ENCODE results near the gene NFKBIE.

The NFKBIE gene

DNA sequence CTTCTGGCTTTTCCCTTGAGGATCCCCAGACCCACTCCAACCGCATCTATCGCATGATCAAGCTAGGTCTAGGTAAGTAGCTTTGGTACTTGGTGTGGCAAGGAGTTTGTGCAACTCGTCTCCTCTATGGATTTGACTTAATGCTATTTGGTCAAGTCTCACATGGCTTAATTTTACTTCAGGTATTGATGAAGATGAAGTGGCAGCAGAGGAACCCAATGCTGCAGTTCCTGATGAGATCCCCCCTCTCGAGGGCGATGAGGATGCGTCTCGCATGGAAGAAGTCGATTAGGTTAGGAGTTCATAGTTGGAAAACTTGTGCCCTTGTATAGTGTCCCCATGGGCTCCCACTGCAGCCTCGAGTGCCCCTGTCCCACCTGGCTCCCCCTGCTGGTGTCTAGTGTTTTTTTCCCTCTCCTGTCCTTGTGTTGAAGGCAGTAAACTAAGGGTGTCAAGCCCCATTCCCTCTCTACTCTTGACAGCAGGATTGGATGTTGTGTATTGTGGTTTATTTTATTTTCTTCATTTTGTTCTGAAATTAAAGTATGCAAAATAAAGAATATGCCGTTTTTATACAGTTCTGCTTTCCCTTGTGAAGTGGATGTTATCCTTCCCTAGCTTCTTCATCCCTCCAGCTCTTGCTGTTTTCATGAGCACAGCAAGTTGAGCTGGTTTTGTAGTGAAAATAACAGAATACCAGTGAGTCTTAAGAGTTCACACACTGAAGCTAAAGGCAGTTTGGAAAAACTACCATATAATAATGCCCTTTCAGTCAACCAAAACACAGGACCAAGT lies 11.8 kb downstream of the NFKBIE start:
- H3K4ac ChIP-seq (ENCODE audit: low read depth, low read length) = no peak overlapping the region
- no peak overlapping the region for H3K18ac ChIP-seq (ENCODE audit: low read length)
- no CpG with 5 or more reads among the region's 10 CpGs for WGBS (ENCODE audit: extremely low coverage, insufficient coverage, low lambda C conversion rate)
- H4K8ac ChIP-seq (ENCODE audit: low read depth, low read length) = no peak overlapping the region
- no peaks in the 10 kb centered on the region for H3K27me3 ChIP-seq (ENCODE audit: insufficient read depth, low read length, poor library complexity)
- H3K23ac ChIP-seq (ENCODE audit: low read length) = no peak overlapping the region
- peaks cover 17% of the 10 kb centered on the region for H3K79me1 ChIP-seq (ENCODE audit: low read length)
- H4K5ac ChIP-seq (ENCODE audit: low read length) = no peak overlapping the region
- peaks cover 37% of the 10 kb centered on the region for H3K79me2 ChIP-seq (ENCODE audit: control insufficient read depth, insufficient read depth, low read length)
- no peak overlapping the region for H3K27ac ChIP-seq (ENCODE audit: low read depth, low read length)
- H3K4me3 ChIP-seq (ENCODE audit: low read length) = no peak overlapping the region
- H2AK5ac ChIP-seq (ENCODE audit: low read length) = no peak overlapping the region
- DNase-seq = peak; percentile 68
- H2BK15ac ChIP-seq (replicated peaks; ENCODE audit: low read depth) = no peak overlapping the region
- no peak overlapping the region for H2BK5ac ChIP-seq (ENCODE audit: low read length)
- H2BK120ac ChIP-seq (ENCODE audit: low read depth, low read length) = no peak overlapping the region
- no peak overlapping the region for H3K4me2 ChIP-seq (ENCODE audit: low read length)
- H3K9ac ChIP-seq (ENCODE audit: low read length) = no peak overlapping the region
- H3K4me1 ChIP-seq (ENCODE audit: control insufficient read depth, low read depth, low read length) = peaks cover 6% of the 10 kb centered on the region
- H3K56ac ChIP-seq (ENCODE audit: low read length) = no peak overlapping the region
- peaks cover 45% of the 10 kb centered on the region for H3K36me3 ChIP-seq (ENCODE audit: control insufficient read depth, insufficient read depth, low read length)

DNA sequence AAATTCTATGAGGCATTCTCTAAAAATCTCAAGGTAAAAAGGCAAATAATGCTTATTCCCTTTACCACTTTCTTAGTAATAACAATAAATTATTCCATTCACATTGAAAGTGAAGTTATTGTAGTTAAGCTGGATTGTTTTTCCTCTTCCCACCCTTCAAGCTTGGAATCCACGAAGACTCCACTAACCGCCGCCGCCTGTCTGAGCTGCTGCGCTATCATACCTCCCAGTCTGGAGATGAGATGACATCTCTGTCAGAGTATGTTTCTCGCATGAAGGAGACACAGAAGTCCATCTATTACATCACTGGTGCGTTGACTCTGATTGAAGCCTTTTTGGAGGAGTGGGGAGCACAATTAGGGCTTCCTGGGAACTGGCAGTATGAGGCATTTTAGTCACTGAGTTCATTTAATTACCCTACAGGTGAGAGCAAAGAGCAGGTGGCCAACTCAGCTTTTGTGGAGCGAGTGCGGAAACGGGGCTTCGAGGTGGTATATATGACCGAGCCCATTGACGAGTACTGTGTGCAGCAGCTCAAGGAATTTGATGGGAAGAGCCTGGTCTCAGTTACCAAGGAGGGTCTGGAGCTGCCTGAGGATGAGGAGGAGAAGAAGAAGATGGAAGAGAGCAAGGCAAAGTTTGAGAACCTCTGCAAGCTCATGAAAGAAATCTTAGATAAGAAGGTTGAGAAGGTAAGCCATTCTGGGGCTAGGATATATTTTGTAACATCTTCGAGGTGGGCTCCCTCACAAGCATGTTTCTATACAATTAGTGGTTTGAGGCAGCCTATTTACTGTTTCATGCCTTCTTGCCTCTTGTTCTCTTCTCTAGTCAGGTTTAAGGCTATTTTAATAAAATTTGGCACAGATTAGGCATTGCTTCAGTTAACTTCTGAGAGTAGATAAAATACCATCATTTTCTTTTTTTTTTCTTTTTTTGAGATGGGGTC lies 13.5 kb downstream of the NFKBIE start:
- no peak overlapping the region for H2BK15ac ChIP-seq (replicated peaks; ENCODE audit: low read depth)
- H2BK5ac ChIP-seq (ENCODE audit: low read length) = no peak overlapping the region
- H3K4ac ChIP-seq (ENCODE audit: low read depth, low read length) = no peak overlapping the region
- H2BK120ac ChIP-seq (ENCODE audit: low read depth, low read length) = no peak overlapping the region
- H3K4me3 ChIP-seq (ENCODE audit: low read length) = no peak overlapping the region
- no peak overlapping the region for H4K8ac ChIP-seq (ENCODE audit: low read depth, low read length)
- no peak overlapping the region for H3K18ac ChIP-seq (ENCODE audit: low read length)
- DNase-seq = no peak
- WGBS (ENCODE audit: extremely low coverage, insufficient coverage, low lambda C conversion rate) = no CpG with 5 or more reads among the region's 14 CpGs
- H3K56ac ChIP-seq (ENCODE audit: low read length) = no peak overlapping the region
- no peak overlapping the region for H3K23ac ChIP-seq (ENCODE audit: low read length)
- no peak overlapping the region for H4K5ac ChIP-seq (ENCODE audit: low read length)
- H3K4me1 ChIP-seq (ENCODE audit: control insufficient read depth, low read depth, low read length) = peaks cover 6% of the 10 kb centered on the region
- H3K27ac ChIP-seq (ENCODE audit: low read depth, low read length) = no peak overlapping the region
- no peaks in the 10 kb centered on the region for H3K27me3 ChIP-seq (ENCODE audit: insufficient read depth, low read length, poor library complexity)
- no peak overlapping the region for H3K4me2 ChIP-seq (ENCODE audit: low read length)
- H3K79me1 ChIP-seq (ENCODE audit: low read length) = peaks cover 17% of the 10 kb centered on the region
- H2AK5ac ChIP-seq (ENCODE audit: low read length) = no peak overlapping the region
- H3K36me3 ChIP-seq (ENCODE audit: control insufficient read depth, insufficient read depth, low read length) = peaks cover 45% of the 10 kb centered on the region
- peaks cover 53% of the 10 kb centered on the region for H3K79me2 ChIP-seq (ENCODE audit: control insufficient read depth, insufficient read depth, low read length)
- no peak overlapping the region for H3K9ac ChIP-seq (ENCODE audit: low read length)

DNA sequence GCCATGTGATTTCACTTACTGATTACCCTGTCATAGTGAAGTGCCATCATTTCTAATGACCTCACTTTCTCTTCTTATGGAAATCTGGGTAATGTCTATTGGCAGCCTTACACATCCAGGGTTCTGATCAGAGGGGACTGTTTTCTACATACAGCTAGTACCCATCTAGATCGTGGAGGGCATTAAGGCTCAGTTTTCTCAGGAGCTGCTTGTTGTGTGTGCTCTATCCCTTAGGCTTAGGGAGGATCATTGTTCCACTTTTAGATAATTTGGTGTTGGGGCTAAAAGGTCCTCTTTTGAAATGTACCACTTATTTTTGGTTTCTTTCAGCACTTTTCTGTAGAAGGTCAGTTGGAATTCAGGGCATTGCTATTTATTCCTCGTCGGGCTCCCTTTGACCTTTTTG lies 14.6 kb downstream of the NFKBIE start:
- peaks cover 45% of the 10 kb centered on the region for H3K36me3 ChIP-seq (ENCODE audit: control insufficient read depth, insufficient read depth, low read length)
- H3K79me2 ChIP-seq (ENCODE audit: control insufficient read depth, insufficient read depth, low read length) = peaks cover 53% of the 10 kb centered on the region
- H3K9ac ChIP-seq (ENCODE audit: low read length) = no peak overlapping the region
- no peak overlapping the region for H3K56ac ChIP-seq (ENCODE audit: low read length)
- H3K4me3 ChIP-seq (ENCODE audit: low read length) = no peak overlapping the region
- no peak overlapping the region for H4K8ac ChIP-seq (ENCODE audit: low read depth, low read length)
- H3K79me1 ChIP-seq (ENCODE audit: low read length) = peaks cover 17% of the 10 kb centered on the region
- H4K5ac ChIP-seq (ENCODE audit: low read length) = no peak overlapping the region
- no peak overlapping the region for H2BK15ac ChIP-seq (replicated peaks; ENCODE audit: low read depth)
- H3K27me3 ChIP-seq (ENCODE audit: insufficient read depth, low read length, poor library complexity) = no peaks in the 10 kb centered on the region
- H2BK5ac ChIP-seq (ENCODE audit: low read length) = no peak overlapping the region
- H3K4me1 ChIP-seq (ENCODE audit: control insufficient read depth, low read depth, low read length) = peaks cover 6% of the 10 kb centered on the region
- no peak overlapping the region for H3K27ac ChIP-seq (ENCODE audit: low read depth, low read length)
- no peak overlapping the region for H3K4ac ChIP-seq (ENCODE audit: low read depth, low read length)
- no peak overlapping the region for H3K18ac ChIP-seq (ENCODE audit: low read length)
- no peak overlapping the region for H2AK5ac ChIP-seq (ENCODE audit: low read length)
- no CpG with 5 or more reads among the region's 3 CpGs for WGBS (ENCODE audit: extremely low coverage, insufficient coverage, low lambda C conversion rate)
- no peak overlapping the region for H3K23ac ChIP-seq (ENCODE audit: low read length)
- H3K4me2 ChIP-seq (ENCODE audit: low read length) = no peak overlapping the region
- DNase-seq = no peak
- H2BK120ac ChIP-seq (ENCODE audit: low read depth, low read length) = no peak overlapping the region

DNA sequence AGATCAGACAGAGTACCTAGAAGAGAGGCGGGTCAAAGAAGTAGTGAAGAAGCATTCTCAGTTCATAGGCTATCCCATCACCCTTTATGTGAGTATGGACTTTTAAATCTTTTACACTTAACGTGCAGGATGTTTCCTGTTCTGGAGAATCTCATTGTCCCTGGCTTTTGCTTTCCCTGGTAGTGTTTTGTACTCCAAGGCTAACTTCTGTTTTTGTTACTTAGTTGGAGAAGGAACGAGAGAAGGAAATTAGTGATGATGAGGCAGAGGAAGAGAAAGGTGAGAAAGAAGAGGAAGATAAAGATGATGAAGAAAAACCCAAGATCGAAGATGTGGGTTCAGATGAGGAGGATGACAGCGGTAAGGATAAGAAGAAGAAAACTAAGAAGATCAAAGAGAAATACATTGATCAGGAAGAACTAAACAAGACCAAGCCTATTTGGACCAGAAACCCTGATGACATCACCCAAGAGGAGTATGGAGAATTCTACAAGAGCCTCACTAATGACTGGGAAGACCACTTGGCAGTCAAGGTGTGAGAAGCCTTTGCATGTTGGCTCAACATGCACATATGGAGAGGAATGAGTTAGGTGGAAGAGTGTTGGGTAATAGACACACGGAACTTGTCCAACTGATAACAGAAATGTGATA lies 15.2 kb downstream of the NFKBIE start:
- Histone ChIP-seq H2BK15ac (replicated peaks; ENCODE audit: low read depth) (no peak overlapping the region), H2AK5ac (ENCODE audit: low read length) (no peak overlapping the region), H3K79me2 (ENCODE audit: control insufficient read depth, insufficient read depth, low read length) (peaks cover 53% of the 10 kb centered on the region), H3K56ac (ENCODE audit: low read length) (peak overlapping the region; percentile 54), H4K5ac (ENCODE audit: low read length) (no peak overlapping the region), H3K9ac (ENCODE audit: low read length) (peak overlapping the region; percentile 100), H3K36me3 (ENCODE audit: control insufficient read depth, insufficient read depth, low read length) (peaks cover 45% of the 10 kb centered on the region), H3K27ac (ENCODE audit: low read depth, low read length) (no peak overlapping the region), H3K4ac (ENCODE audit: low read depth, low read length) (no peak overlapping the region), H4K8ac (ENCODE audit: low read depth, low read length) (no peak overlapping the region), H2BK5ac (ENCODE audit: low read length) (no peak overlapping the region), H3K4me3 (ENCODE audit: low read length) (no peak overlapping the region), H3K4me1 (ENCODE audit: control insufficient read depth, low read depth, low read length) (peaks cover 11% of the 10 kb centered on the region), H3K79me1 (ENCODE audit: low read length) (peaks cover 17% of the 10 kb centered on the region), H3K23ac (ENCODE audit: low read length) (no peak overlapping the region), H3K4me2 (ENCODE audit: low read length) (peak overlapping the region; percentile 21), H3K18ac (ENCODE audit: low read length) (no peak overlapping the region), H2BK120ac (ENCODE audit: low read depth, low read length) (no peak overlapping the region), H3K27me3 (ENCODE audit: insufficient read depth, low read length, poor library complexity) (no peaks in the 10 kb centered on the region)
- DNase-seq = no peak
- WGBS (ENCODE audit: extremely low coverage, insufficient coverage, low lambda C conversion rate) = 100% methylated on average over 1 of the region's 6 CpGs

DNA sequence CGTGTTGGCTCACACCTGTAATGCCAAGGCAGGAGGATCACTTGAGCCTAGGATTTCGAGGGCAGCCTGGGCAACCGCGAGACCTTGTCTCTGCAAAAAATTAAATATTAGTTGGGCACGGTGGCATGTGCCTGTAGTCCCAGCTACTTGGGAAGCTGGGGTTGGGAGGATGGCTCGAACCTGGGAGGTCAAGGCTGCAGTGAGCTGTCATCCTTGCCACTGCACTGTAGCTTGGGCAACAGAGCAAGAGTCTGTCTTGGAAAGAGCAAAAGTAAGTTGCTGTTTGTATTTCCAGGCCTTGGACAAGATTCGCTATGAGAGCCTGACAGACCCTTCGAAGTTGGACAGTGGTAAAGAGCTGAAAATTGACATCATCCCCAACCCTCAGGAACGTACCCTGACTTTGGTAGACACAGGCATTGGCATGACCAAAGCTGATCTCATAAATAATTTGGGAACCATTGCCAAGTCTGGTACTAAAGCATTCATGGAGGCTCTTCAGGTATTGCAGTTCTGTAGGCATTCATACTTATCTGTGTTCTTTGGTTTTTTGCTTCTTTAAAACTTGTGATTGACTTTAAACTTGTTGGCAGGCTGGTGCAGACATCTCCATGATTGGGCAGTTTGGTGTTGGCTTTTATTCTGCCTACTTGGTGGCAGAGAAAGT lies 16.1 kb downstream of the NFKBIE start:
- no peak overlapping the region for H4K8ac ChIP-seq (ENCODE audit: low read depth, low read length)
- H2BK120ac ChIP-seq (ENCODE audit: low read depth, low read length) = no peak overlapping the region
- H2AK5ac ChIP-seq (ENCODE audit: low read length) = no peak overlapping the region
- no peak overlapping the region for H3K18ac ChIP-seq (ENCODE audit: low read length)
- peaks cover 11% of the 10 kb centered on the region for H3K4me1 ChIP-seq (ENCODE audit: control insufficient read depth, low read depth, low read length)
- no peak overlapping the region for H2BK5ac ChIP-seq (ENCODE audit: low read length)
- no peak for DNase-seq
- no CpG with 5 or more reads among the region's 9 CpGs for WGBS (ENCODE audit: extremely low coverage, insufficient coverage, low lambda C conversion rate)
- peak overlapping the region; percentile 100 for H3K9ac ChIP-seq (ENCODE audit: low read length)
- H3K4me2 ChIP-seq (ENCODE audit: low read length) = peak overlapping the region; percentile 49
- no peak overlapping the region for H3K4ac ChIP-seq (ENCODE audit: low read depth, low read length)
- peak overlapping the region; percentile 76 for H3K56ac ChIP-seq (ENCODE audit: low read length)
- H4K5ac ChIP-seq (ENCODE audit: low read length) = no peak overlapping the region
- H3K27me3 ChIP-seq (ENCODE audit: insufficient read depth, low read length, poor library complexity) = no peaks in the 10 kb centered on the region
- H2BK15ac ChIP-seq (replicated peaks; ENCODE audit: low read depth) = no peak overlapping the region
- H3K79me2 ChIP-seq (ENCODE audit: control insufficient read depth, insufficient read depth, low read length) = peaks cover 53% of the 10 kb centered on the region
- no peak overlapping the region for H3K23ac ChIP-seq (ENCODE audit: low read length)
- H3K36me3 ChIP-seq (ENCODE audit: control insufficient read depth, insufficient read depth, low read length) = peaks cover 40% of the 10 kb centered on the region
- H3K27ac ChIP-seq (ENCODE audit: low read depth, low read length) = no peak overlapping the region
- peaks cover 17% of the 10 kb centered on the region for H3K79me1 ChIP-seq (ENCODE audit: low read length)
- H3K4me3 ChIP-seq (ENCODE audit: low read length) = peak overlapping the region; percentile 100

Data from mesendoderm (in vitro differentiated cells).